ENCODE results near the gene COL5A2.

DNA sequence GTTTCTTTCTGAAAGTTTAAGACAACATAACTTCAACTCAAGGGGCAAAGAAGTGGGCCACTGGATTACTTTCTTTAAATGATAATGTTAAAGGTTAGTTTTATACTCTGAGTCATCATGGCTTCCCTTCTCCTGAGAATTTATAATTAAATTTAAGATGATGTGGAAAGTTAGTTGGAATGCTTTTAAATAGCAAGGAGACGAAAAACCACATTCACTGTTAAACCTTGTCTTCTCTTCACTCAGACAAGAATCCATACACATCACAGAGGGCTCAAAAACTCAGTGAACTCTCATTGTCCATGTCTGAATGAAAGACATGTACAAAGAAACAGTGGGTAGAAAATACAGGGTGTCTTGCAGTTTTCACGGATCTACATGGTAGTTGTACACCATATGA lies 65.6 kb downstream of the COL5A2 start:
- TF ChIP-seq POLR2A (IDR thresholded peaks at IDR 0.05), result no peak
- TF ChIP-seq POLR2AphosphoS5 (IDR thresholded peaks at IDR 0.05), result no peak

Measured in stomach (tissue), 4 donors.